HepG2 (cell line): ENCODE results near the gene TRIM36. TPM values are rescaled to one million over a fixed set of nuclear protein-coding genes. Genes with fewer than 3 reads are reported as not detected.
A peak's percentile ranks its signal among the peaks of the same experiment; 100 is the strongest.

Experiments used
- ATAC-seq: fragments of 200-7000 bp; cut with Tn5 transposase; 3 replicates; pipeline ENCODE4 v1.9.1; 2020; ENCODE audit warnings: mild to moderate bottlenecking, moderate library complexity
- BruUV-seq: library from RNA; stranded (reverse); fragments of 400-500 nt; replicated peaks from 2 replicates; lab custom pipeline; 2021; lab: Mats Ljungman, UMichigan
- CTCF ChIA-PET: fragments of 300-600 bp; formaldehyde crosslinking; extraction: SDS; loops from one replicate; lab custom pipeline; 2021; ENCODE audit warnings: low total read pairs, inconsistent platforms, low intra/inter-chr PET ratio; lab: Yijun Ruan, JAX
- POLR2A ChIA-PET: fragments of 350-600 bp; sonication (Branson Sonifier 250); formaldehyde crosslinking; loops from one replicate; lab custom pipeline; 2020; ENCODE audit warnings: antibody characterized with exemption, inconsistent platforms; lab: Yijun Ruan, JAX
- DNase-seq: peaks from one replicate; pipeline ENCODE4 v3.0.0-alpha.2; 2015; ENCODE audit warnings: low spot score
- FAIRE-seq: peaks from 3 replicates; lab custom pipeline; 2011; peaks lifted over from hg19 to GRCh38; lab: Jason Lieb, UNC
- H2AFZ ChIP-seq: one replicate; pipeline ENCODE4 v1.6.1; 2011; ENCODE audit warnings: low read length, inconsistent platforms
- H3K27ac ChIP-seq: fragments of 300-600 bp; 3 replicates; pipeline ENCODE4 v1.8.0; 2011; ENCODE audit warnings: mixed run types, mild to moderate bottlenecking, mixed read lengths, low read length, inconsistent platforms; ENCODE audit not compliant: insufficient read depth; ENCODE audit errors: extremely low read length
- H3K27me3 ChIP-seq, 2 experiments: fragments of 200-600 bp in 1 of 2; 2 replicates in 1 of 2; 3 replicates in 1 of 2; pipeline versions ENCODE4 v1.6.0 to v1.8.0; 2011; ENCODE audit warnings: low read length in 2 of 2, mild to moderate bottlenecking in 2 of 2, moderate library complexity in 2 of 2, inconsistent platforms in 1 of 2; ENCODE audit not compliant: insufficient read depth in 2 of 2, control insufficient read depth in 1 of 2
- H3K36me3 ChIP-seq, 2 experiments: fragments of 200-600 bp in 1 of 2; replicated peaks in 1 of 2; 2 replicates in 1 of 2; 3 replicates in 1 of 2; pipeline versions ENCODE4 v1.5.1 to v1.8.0; 2011; ENCODE audit warnings: low read length in 2 of 2, inconsistent platforms in 1 of 2; ENCODE audit not compliant: insufficient read depth in 2 of 2, control insufficient read depth in 1 of 2
- H3K4me1 ChIP-seq: 2 replicates; pipeline ENCODE4 v1.5.1; 2012; ENCODE audit warnings: low read length, inconsistent platforms; ENCODE audit not compliant: insufficient read depth
- H3K4me2 ChIP-seq: 2 replicates; pipeline ENCODE4 v1.6.0; 2011; ENCODE audit warnings: low read depth, low read length, inconsistent platforms
- H3K4me3 ChIP-seq, 3 experiments: fragments of 200-600 bp in 1 of 3; sonication (generic), shearing (Covaris generic) in 1 of 3; replicated peaks in 1 of 3; 2 replicates each; pipeline ENCODE4 v1.5.1; 2011 to 2016; ENCODE audit warnings: low read length in 3 of 3, inconsistent platforms in 2 of 3, low read depth in 2 of 3, mild to moderate bottlenecking in 2 of 3, control low read depth in 1 of 3, mixed read lengths in 1 of 3; ENCODE audit not compliant: insufficient read depth in 1 of 3
- H3K79me2 ChIP-seq: one replicate; pipeline ENCODE4 v1.6.1; 2011; ENCODE audit warnings: low read length, inconsistent platforms; ENCODE audit not compliant: insufficient read depth
- H3K9ac ChIP-seq: 2 replicates; pipeline ENCODE4 v1.6.0; 2011; ENCODE audit warnings: mild to moderate bottlenecking, low read depth, low read length, inconsistent platforms; ENCODE audit not compliant: insufficient read depth
- H3K9me3 ChIP-seq: 2 replicates; pipeline ENCODE4 v1.5.1; 2012; ENCODE audit warnings: mild to moderate bottlenecking, low read length
- H4K20me1 ChIP-seq: 2 replicates; pipeline ENCODE4 v1.6.0; 2011; ENCODE audit warnings: inconsistent platforms, mild to moderate bottlenecking, low read length, moderate library complexity; ENCODE audit not compliant: insufficient read depth
- ARNT2 ChIP-seq: sonication (generic); formaldehyde crosslinking; IDR thresholded peaks from 2 replicates; pipeline ENCODE4 v1.8.0; 2022; ENCODE audit warnings: mild to moderate bottlenecking, low read depth, missing genetic modification reagents, moderate library complexity
- CC2D1A ChIP-seq: sonication (generic); formaldehyde crosslinking; IDR thresholded peaks from 2 replicates; pipeline ENCODE4 v1.8.1; 2023; ENCODE audit warnings: mild to moderate bottlenecking, missing genetic modification reagents
- NFATC3 ChIP-seq: sonication (generic); formaldehyde crosslinking; IDR thresholded peaks from 2 replicates; pipeline ENCODE4 v1.5.1; 2020; ENCODE audit warnings: mild to moderate bottlenecking, missing genetic modification reagents
- NKX3-1 ChIP-seq: sonication (generic); formaldehyde crosslinking; IDR thresholded peaks from 2 replicates; pipeline ENCODE4 v1.5.0; 2020; ENCODE audit warnings: missing genetic modification reagents
- PCBP1 ChIP-seq: fragments of 200-400 bp; formaldehyde crosslinking; IDR thresholded peaks from 2 replicates; pipeline ENCODE4 v1.6.1; 2017; ENCODE audit warnings: mild to moderate bottlenecking, low read depth, low read length, borderline replicate concordance
- SP1 ChIP-seq, 2 experiments: fragments of 450-650 bp in 1 of 2; sonication (generic) in 1 of 2; formaldehyde crosslinking in 1 of 2; IDR thresholded peaks; 2 replicates each; pipeline versions ENCODE4 v1.4.0 to v1.6.1; 2016 to 2020; ENCODE audit warnings: missing genetic modification reagents in 1 of 2
- TMF1 ChIP-seq: sonication (generic); formaldehyde crosslinking; IDR thresholded peaks from 2 replicates; pipeline ENCODE4 v1.8.1; 2022; ENCODE audit warnings: low read depth, missing genetic modification reagents
- WGBS: methylation state at CpG from one replicate; pipeline ENCODE4 v1.1.6; 2017; ENCODE audit warnings: low lambda C conversion rate; 5-methylcytosine and 5-hydroxymethylcytosine counted together
- in situ Hi-C: cut with HindIII; loops from 2 replicates; pipeline ENCODE4 v1.10.0; 2017; ENCODE audit warnings: low pct_unique_long_range_greater_than_20kb; ENCODE audit not compliant: extremely low pct_ligation_motif_present
- intact Hi-C: fragments of 100-400 bp; cut with micrococcal nuclease; formaldehyde crosslinking; loops from one replicate; pipeline ENCODE4 v1.10.0; 2022; ENCODE audit not compliant: unreplicated experiment
- polyA plus RNA-seq, 8 experiments: library from polyadenylated mRNA; depleted of rRNA in 3 of 8; stranded (reverse) in 7 of 8; unstranded in 1 of 8; fragments of >200 nt; fragmentation: Illumina TruSeq in 4 of 8; extraction: Trizol in 4 of 8; gene quantifications; 2 replicates each; pipeline versions ENCODE4 v1.2.1 to v1.2.3, GENCODE V29; 2011 to 2016; ENCODE audit warnings: low read depth in 4 of 8, missing spikeins in 1 of 8, mixed read lengths in 1 of 8; ENCODE audit not compliant: insufficient read depth in 1 of 8
- total RNA-seq, 5 experiments: library from RNA; depleted of rRNA; stranded (reverse); fragments of >200 nt; fragmentation: Illumina TruSeq; extraction: Trizol; gene quantifications; 2 replicates each; pipeline ENCODE4 v1.2.3, GENCODE V29; 2016; ENCODE audit warnings: low read depth in 1 of 5
- TF ChIP-seq, protein P1 (sequence below): sonication (generic); formaldehyde crosslinking; IDR thresholded peaks from 2 replicates; pipeline ENCODE4 v1.5.1; 2020; ENCODE audit warnings: mild to moderate bottlenecking, missing genetic modification reagents, moderate library complexity
- TF ChIP-seq, protein P2 (sequence below): sonication (generic); formaldehyde crosslinking; IDR thresholded peaks from 2 replicates; pipeline ENCODE4 v1.5.0; 2020; ENCODE audit warnings: mild to moderate bottlenecking, missing genetic modification reagents, borderline replicate concordance
- TF ChIP-seq, protein P3 (sequence below): sonication (generic); formaldehyde crosslinking; IDR thresholded peaks from 2 replicates; pipeline ENCODE4 v1.4.0; 2020; ENCODE audit warnings: missing genetic modification reagents

Gene TRIM36
- total and polyA plus RNA-seq, 2 of the 13 experiments (the other 11 are each of a cell fraction or from before 2014, with no cell fraction given) = 1.7 to 2.4 TPM

DNA sequence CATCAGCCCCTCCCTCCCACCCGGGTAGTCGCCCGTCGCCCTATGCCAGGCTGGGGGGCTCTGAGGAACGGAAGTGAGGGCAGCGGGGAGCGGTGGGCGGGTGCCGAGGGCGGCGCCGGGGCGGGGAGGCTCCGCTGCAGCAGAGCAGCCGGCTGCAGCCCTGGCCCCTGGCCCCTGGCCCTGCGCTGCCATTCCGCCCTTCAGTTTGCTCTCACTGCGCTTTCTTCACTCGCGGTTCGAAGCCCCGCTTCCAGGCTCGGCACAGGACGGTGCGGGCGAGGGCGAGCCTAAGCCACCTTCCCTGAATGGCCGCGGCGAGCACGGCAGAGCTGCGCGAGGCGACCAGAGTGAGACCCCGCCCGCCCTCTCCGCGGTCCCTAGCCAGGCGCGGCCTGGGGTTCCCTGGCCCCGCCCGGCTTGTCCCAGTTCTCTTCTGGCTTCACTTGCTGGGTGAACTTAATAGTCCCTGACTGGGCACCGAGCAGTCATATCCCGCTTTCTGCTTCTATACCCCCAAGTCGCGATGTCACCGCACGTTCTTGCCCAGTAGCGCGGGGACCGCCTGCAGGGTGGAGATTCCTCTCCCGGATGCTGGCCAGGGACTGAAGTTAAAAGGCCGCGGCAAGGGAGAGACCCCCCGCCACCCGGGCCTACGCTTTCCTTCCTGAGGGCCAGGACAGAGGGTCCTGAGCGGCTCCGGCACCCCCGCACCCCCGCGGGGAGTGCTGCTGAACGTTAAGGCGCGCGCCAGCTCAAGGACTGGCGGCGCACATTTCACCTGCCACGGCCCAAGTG is 623 bp upstream of the TRIM36 start (continued):
- TF ChIP-seq, protein P1, sequence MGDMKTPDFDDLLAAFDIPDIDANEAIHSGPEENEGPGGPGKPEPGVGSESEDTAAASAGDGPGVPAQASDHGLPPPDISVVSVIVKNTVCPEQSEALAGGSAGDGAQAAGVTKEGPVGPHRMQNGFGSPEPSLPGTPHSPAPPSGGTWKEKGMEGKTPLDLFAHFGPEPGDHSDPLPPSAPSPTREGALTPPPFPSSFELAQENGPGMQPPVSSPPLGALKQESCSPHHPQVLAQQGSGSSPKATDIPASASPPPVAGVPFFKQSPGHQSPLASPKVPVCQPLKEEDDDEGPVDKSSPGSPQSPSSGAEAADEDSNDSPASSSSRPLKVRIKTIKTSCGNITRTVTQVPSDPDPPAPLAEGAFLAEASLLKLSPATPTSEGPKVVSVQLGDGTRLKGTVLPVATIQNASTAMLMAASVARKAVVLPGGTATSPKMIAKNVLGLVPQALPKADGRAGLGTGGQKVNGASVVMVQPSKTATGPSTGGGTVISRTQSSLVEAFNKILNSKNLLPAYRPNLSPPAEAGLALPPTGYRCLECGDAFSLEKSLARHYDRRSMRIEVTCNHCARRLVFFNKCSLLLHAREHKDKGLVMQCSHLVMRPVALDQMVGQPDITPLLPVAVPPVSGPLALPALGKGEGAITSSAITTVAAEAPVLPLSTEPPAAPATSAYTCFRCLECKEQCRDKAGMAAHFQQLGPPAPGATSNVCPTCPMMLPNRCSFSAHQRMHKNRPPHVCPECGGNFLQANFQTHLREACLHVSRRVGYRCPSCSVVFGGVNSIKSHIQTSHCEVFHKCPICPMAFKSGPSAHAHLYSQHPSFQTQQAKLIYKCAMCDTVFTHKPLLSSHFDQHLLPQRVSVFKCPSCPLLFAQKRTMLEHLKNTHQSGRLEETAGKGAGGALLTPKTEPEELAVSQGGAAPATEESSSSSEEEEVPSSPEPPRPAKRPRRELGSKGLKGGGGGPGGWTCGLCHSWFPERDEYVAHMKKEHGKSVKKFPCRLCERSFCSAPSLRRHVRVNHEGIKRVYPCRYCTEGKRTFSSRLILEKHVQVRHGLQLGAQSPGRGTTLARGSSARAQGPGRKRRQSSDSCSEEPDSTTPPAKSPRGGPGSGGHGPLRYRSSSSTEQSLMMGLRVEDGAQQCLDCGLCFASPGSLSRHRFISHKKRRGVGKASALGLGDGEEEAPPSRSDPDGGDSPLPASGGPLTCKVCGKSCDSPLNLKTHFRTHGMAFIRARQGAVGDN = peak; percentile 38; the same call in 1 of the 2 replicates
- TF ChIP-seq PCBP1 = no peak
- TF ChIP-seq, all 625 proteins: peak for 27

DNA sequence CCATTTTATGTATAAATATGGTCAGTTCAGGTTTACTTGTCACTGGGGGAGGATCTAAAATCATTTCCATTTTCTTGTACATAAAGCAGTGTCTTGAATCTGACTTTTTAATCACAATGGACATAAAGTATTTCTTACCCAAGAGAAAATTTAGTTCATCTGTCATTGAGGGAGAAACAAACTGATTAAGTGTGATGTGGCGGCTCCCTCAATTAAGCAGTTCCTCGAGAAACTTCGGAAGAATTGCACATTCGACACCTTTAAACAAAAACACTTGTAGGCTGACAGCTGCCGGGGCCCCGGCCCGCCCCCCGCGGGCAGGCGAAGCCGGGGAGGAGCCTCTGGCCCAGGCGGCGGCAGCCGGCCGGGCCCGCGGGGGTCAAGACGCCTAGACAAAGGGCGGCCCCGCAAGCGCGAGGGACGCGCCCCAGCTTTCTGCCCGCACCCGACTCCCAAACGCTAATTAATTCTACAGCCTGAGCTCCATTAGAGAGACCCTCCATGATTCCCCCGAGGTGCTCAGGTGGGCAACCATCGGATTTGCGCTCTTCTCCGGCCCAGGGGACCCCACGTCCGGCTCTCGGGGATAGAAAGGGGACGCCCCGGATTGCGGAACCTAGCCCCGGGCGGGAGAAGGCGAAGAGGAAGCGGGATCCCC is 750 bp downstream of the TRIM36 start:
- H3K9ac ChIP-seq = peak overlapping the region; percentile 59
- no peak overlapping the region for H3K27ac ChIP-seq
- WGBS = 7% methylated on average over 12 of the region's 41 CpGs
- H3K4me3 ChIP-seq = peak overlapping the region; percentile 64 to 84 (median 83)
- peak overlapping the region; percentile 23 for H2AFZ ChIP-seq
- CTCF ChIA-PET = no interaction called here
- H3K36me3 ChIP-seq = no peaks in the 10 kb centered on the region
- no TSS peak for BruUV-seq
- DNase-seq = no peak
- H3K9me3 ChIP-seq = peaks cover 20% of the 10 kb centered on the region; the same call in 1 of the 2 replicates
- intact Hi-C loops (loop anchor here (1.0 kb wide), 1 partner anchor 71 kb away; no protein-coding TSS in a partner anchor), in situ Hi-C loops (no loop called here)
- H3K79me2 ChIP-seq = no peaks in the 10 kb centered on the region
- H3K4me2 ChIP-seq = peak overlapping the region; percentile 84
- peaks cover 0 to 13% of the 10 kb centered on the region in 2 experiments; a peak in 2 of 5 replicates for H3K27me3 ChIP-seq
- POLR2A ChIA-PET = no interaction called here
- ATAC-seq = peak; percentile 7
- H3K4me1 ChIP-seq = peaks cover 17% of the 10 kb centered on the region
- FAIRE-seq = no peak
- H4K20me1 ChIP-seq = no peaks in the 10 kb centered on the region
- TF ChIP-seq NKX3-1 (CRISPR knock-in tag) (no peak), ARNT2 (no peak), SP1 (IDR thresholded peaks at IDR 0.05) (no peak), SP1 (CRISPR knock-in tag; IDR thresholded peaks at IDR 0.05) (no peak), CC2D1A (no peak), TMF1 (no peak), NFATC3 (CRISPR knock-in tag) (no peak)
- TF ChIP-seq, protein P2, sequence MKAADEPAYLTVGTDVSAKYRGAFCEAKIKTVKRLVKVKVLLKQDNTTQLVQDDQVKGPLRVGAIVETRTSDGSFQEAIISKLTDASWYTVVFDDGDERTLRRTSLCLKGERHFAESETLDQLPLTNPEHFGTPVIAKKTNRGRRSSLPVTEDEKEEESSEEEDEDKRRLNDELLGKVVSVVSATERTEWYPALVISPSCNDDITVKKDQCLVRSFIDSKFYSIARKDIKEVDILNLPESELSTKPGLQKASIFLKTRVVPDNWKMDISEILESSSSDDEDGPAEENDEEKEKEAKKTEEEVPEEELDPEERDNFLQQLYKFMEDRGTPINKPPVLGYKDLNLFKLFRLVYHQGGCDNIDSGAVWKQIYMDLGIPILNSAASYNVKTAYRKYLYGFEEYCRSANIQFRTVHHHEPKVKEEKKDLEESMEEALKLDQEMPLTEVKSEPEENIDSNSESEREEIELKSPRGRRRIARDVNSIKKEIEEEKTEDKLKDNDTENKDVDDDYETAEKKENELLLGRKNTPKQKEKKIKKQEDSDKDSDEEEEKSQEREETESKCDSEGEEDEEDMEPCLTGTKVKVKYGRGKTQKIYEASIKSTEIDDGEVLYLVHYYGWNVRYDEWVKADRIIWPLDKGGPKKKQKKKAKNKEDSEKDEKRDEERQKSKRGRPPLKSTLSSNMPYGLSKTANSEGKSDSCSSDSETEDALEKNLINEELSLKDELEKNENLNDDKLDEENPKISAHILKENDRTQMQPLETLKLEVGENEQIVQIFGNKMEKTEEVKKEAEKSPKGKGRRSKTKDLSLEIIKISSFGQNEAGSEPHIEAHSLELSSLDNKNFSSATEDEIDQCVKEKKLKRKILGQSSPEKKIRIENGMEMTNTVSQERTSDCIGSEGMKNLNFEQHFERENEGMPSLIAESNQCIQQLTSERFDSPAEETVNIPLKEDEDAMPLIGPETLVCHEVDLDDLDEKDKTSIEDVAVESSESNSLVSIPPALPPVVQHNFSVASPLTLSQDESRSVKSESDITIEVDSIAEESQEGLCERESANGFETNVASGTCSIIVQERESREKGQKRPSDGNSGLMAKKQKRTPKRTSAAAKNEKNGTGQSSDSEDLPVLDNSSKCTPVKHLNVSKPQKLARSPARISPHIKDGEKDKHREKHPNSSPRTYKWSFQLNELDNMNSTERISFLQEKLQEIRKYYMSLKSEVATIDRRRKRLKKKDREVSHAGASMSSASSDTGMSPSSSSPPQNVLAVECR (CRISPR knock-in tag) = no peak
- TF ChIP-seq, protein P3, sequence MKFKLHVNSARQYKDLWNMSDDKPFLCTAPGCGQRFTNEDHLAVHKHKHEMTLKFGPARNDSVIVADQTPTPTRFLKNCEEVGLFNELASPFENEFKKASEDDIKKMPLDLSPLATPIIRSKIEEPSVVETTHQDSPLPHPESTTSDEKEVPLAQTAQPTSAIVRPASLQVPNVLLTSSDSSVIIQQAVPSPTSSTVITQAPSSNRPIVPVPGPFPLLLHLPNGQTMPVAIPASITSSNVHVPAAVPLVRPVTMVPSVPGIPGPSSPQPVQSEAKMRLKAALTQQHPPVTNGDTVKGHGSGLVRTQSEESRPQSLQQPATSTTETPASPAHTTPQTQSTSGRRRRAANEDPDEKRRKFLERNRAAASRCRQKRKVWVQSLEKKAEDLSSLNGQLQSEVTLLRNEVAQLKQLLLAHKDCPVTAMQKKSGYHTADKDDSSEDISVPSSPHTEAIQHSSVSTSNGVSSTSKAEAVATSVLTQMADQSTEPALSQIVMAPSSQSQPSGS = no peak
